ENCODE measurements around the gene TSPAN7.

The TSPAN7 gene

DNA sequence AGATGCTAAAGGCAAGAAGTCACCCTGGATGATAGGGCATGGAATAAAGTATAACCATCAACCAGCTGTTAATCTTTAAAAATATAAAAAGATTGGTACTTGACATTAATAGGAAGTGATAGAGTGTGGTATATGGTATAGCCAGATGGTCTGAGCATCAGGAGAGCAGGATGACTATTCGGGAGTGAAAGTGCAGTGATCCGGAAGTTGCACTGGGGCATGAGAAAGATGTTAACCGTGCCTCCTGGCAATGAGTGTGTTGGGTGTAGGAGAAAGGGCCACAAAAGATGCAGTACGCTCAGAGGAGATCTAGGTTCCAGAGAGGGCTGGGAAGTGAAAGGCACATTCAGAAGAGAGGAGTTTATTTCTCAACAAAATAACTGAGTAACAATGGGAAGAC is 65.0 kb downstream of the TSPAN7 start:
- H3K4me3 ChIP-seq (ENCODE audit: low read length): no peak overlapping the region
- TF ChIP-seq, protein P1, sequence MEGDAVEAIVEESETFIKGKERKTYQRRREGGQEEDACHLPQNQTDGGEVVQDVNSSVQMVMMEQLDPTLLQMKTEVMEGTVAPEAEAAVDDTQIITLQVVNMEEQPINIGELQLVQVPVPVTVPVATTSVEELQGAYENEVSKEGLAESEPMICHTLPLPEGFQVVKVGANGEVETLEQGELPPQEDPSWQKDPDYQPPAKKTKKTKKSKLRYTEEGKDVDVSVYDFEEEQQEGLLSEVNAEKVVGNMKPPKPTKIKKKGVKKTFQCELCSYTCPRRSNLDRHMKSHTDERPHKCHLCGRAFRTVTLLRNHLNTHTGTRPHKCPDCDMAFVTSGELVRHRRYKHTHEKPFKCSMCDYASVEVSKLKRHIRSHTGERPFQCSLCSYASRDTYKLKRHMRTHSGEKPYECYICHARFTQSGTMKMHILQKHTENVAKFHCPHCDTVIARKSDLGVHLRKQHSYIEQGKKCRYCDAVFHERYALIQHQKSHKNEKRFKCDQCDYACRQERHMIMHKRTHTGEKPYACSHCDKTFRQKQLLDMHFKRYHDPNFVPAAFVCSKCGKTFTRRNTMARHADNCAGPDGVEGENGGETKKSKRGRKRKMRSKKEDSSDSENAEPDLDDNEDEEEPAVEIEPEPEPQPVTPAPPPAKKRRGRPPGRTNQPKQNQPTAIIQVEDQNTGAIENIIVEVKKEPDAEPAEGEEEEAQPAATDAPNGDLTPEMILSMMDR (conservative IDR thresholded peaks at IDR 0.05; ENCODE audit: low read length): no peak
- DNase-seq (ENCODE audit: low read depth): no peak

DNA sequence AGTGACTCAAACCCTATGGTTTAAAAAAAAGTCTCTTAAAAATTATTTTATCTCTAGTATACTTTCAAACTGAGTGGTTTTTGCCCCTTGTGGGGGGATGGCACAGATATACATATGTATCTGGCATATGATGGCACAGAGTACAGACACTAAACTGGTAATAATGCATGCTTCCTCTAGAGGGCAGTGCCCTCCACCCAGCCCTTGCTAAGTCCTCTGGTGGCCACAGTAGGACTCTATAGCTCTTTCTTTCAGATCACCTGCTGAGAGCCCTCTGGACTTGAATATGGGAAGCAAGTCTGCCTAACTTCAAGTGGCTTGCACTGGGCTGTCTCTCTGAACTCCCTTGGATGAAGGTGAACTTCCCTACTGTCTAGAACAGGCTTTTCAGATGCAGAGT is 66.3 kb downstream of the TSPAN7 start:
- no peak for DNase-seq (ENCODE audit: low read depth)
- H3K4me3 ChIP-seq (ENCODE audit: low read length): no peak overlapping the region
- TF ChIP-seq, protein P1 (conservative IDR thresholded peaks at IDR 0.05; ENCODE audit: low read length): peak; percentile 28; the same call in 1 of the 2 replicates

DNA sequence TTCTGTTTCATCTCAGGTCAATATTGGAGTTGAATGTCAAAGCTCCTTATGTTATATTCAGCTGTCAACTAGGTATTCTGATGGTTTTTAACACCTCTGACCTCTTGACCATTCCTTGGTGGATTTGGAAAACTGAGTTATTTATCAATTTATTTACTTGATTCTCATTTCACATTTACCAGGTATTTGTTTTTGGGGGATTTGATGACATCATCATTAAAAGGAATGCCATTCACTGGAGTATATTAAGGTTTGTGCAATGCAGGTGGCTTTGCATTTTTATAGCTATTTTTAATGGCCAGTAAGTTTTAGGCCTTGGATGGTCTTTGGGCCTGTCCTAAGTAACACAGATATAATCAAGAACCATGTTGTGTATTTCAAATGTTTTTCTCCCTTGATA is 67.2 kb downstream of the TSPAN7 start:
- TF ChIP-seq, protein P1 (conservative IDR thresholded peaks at IDR 0.05; ENCODE audit: low read length): no peak
- DNase-seq (ENCODE audit: low read depth): no peak
- H3K4me3 ChIP-seq (ENCODE audit: low read length): no peak overlapping the region

DNA sequence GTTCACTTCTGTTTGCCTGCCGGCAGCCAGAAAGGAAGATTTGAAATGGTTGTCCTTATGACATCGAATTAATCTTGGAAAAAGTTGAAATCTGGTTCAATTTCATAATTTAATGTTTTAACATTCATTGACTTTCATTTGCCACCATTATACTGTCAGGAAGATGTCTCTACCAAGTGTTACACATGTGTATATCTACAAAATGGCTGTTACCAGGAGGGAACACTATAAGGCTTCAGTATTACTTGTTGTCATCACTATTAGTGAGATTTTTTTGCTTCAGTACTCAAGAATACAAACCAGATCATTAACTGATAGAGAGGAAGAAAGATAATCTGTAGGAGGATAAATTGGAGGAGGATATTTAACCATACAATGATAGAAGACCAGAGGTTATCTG is 71.2 kb downstream of the TSPAN7 start:
- no peak overlapping the region for H3K4me3 ChIP-seq (ENCODE audit: low read length)
- TF ChIP-seq, protein P1 (conservative IDR thresholded peaks at IDR 0.05; ENCODE audit: low read length): no peak
- DNase-seq (ENCODE audit: low read depth): no peak

DNA sequence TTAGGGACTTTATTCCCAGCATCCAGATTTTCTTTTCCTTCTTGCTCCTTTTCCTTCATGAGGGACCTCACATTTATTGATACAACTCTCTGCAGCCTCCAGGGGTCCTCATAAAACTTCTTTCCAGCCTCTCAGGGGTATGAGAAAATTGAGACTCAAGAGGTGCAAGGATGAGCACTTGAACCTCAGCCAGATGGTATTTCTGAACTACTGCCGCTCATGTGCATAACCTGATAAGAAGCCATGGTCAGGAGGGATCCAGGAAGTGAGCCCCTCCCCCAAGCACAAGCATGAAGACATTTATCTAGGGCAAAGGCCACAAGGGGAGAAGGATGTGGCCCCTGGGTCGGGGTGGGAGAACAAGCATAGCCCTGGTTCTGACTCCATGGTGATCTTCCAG is 73.3 kb downstream of the TSPAN7 start:
- TF ChIP-seq, protein P1 (conservative IDR thresholded peaks at IDR 0.05; ENCODE audit: low read length): no peak

DNA sequence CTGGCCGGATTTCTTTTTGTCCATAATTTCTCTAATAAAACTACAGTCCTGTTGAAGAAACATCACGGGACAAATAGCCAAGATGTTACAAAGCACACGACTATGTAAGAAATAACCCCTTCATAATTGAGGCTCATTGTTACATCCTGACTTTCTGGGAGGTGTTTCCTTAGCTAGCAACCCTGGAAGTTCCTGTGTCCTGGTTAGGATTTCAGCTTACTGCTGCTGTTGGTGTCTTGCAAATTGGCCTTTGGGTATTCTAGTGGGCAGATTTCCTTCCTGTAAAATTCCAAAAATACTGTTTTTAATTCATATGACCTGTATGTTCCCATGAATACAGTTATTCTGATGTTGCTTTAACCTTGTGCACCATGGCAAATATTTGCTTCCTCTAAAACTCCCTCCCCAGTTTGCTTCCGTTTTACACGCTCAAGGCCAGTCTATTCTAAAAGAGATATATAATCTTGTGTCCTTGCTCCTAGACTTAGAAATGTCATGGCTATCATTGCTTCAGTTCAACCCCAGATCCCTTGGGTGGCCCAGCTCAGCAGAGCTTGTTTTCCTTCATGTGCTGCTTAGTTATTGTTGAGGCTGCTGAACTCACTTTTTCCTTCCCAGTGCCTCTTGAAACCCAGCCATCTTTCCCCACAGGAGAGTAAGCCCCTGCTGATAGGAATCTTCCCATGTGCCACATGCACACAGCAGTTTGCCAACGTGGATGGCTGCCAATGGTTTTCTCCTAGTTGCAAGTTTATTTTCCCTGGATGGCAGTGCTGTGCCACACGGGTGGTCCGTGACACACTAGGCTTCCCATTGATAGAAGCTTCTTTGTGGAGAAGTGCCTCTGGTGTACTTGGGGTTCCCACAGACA is 75.8 kb downstream of the TSPAN7 start:
- H3K4me3 ChIP-seq (ENCODE audit: low read length): no peak overlapping the region
- DNase-seq (ENCODE audit: low read depth): no peak
- TF ChIP-seq, protein P1 (conservative IDR thresholded peaks at IDR 0.05; ENCODE audit: low read length): no peak

More for the DNA sequence above, 73.3 kb downstream of the TSPAN7 start:
- no peak overlapping the region for H3K4me3 ChIP-seq (ENCODE audit: low read length)
- no peak for DNase-seq (ENCODE audit: low read depth)

DNA sequence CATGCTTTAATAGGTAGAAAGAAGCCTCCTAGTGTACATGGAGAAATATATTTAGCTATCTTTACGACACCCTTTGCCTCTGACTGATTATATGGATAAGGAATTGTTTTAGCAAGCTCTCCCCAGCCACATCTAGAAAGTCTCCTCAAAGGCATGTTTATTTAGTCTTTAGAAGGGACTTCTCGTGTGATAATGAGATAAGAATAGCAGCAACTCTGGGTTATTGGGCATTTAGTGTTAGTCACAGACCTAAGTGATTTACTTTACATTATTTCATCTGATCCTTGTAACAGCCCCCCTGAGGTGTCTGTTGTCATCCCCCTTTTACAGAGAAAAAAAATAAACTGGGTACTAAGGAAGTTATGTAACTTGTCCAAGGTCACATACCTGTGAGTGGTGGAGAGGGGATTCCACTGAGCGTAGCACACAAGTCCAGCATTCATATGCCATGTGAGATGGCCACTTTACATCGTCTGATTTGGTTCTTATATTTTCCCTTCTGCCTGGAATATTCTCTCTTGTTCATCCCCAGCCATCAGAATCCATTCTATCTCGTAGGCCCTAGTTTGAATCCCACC is 77.7 kb downstream of the TSPAN7 start:
- TF ChIP-seq, protein P1 (conservative IDR thresholded peaks at IDR 0.05; ENCODE audit: low read length): no peak
- H3K4me3 ChIP-seq (ENCODE audit: low read length): no peak overlapping the region
- DNase-seq (ENCODE audit: low read depth): no peak

All from AG10803 (cell line).